GM18505 (cell line): ENCODE measurements around the gene ALOX12B.

Experiments used
- ATAC-seq: cut with Tn5 transposase; IDR thresholded peaks from one replicate; pipeline ENCODE4 v1.9.1; 2021; ENCODE audit not compliant: unreplicated experiment
- POLR2A ChIP-seq: IDR thresholded peaks from 4 replicates; pipeline ENCODE4 v1.6.1; 2011; ENCODE audit warnings: borderline replicate concordance; ENCODE audit not compliant: insufficient read depth, insufficient read length; ENCODE audit errors: extremely low read depth

Gene ALOX12B

GRCh38 chr17:8087075-8087951 is at the start of gene ALOX12B:
TSS of gene ALOX12B (minus strand) at chr17:8087716. CDS start at chr17:8087442, 274 bp downstream.
- no peak for TF ChIP-seq POLR2A
- no peak for ATAC-seq

GRCh38 chr17:8133941-8134340 is 46.4 kb upstream of the ALOX12B start:
- no peak for ATAC-seq
- TF ChIP-seq POLR2A = no peak

GRCh38 chr17:8133399-8133798 is 45.9 kb upstream of the ALOX12B start:
- no peak for ATAC-seq
- no peak for TF ChIP-seq POLR2A

- no peak for TF ChIP-seq POLR2A
- ATAC-seq = no peak
Measured at GRCh38 chr17:8131844-8132441, 44.4 kb upstream of the ALOX12B start.

- ATAC-seq = no peak
- no peak for TF ChIP-seq POLR2A
Measured at GRCh38 chr17:8128125-8128784, 40.7 kb upstream of the ALOX12B start.

GRCh38 chr17:8126491-8127066 is 39.1 kb upstream of the ALOX12B start:
- peak; percentile 43 for TF ChIP-seq POLR2A
- peak; percentile 31 for ATAC-seq

- peak; percentile 2 for ATAC-seq
- TF ChIP-seq POLR2A = peak; percentile 1
Measured at GRCh38 chr17:8125947-8126490, 38.5 kb upstream of the ALOX12B start.

GRCh38 chr17:8125154-8125946 is 37.8 kb upstream of the ALOX12B start:
- ATAC-seq = no peak
- peak; percentile 14 for TF ChIP-seq POLR2A

- TF ChIP-seq POLR2A = no peak
- no peak for ATAC-seq
Measured at GRCh38 chr17:8124350-8125153, 37.0 kb upstream of the ALOX12B start.

- ATAC-seq = no peak
- no peak for TF ChIP-seq POLR2A
Measured at GRCh38 chr17:8123695-8124349, 36.3 kb upstream of the ALOX12B start, which contains the start of gene HES7. TSS of gene HES7 (minus strand) at chr17:8124106. CDS start at chr17:8124084, 22 bp downstream.
